Measurements from ENCODE around the gene CRYZ. TPM values are rescaled to one million over a fixed set of nuclear protein-coding genes. Genes with fewer than 3 reads are reported as not detected.

Gene CRYZ
- total and polyA plus RNA-seq, 10 of the 15 experiments (the other 5 are each of a cell fraction or from before 2014, with no cell fraction given) = 53.4 to 194 (median 79.8) TPM

- Histone ChIP-seq H3K4me3 (no peak overlapping the region), H3K9ac (ENCODE audit: control insufficient read depth, insufficient read depth, low read length) (no peak overlapping the region), H3K9me3 (replicated peaks; ENCODE audit: control insufficient read depth, insufficient read depth, low read length) (no peaks in the 10 kb centered on the region; the same call in 2 of the 3 replicates), H3K27ac (ENCODE audit: control insufficient read depth, insufficient read depth) (no peak overlapping the region), H3K79me2 (ENCODE audit: control insufficient read depth, insufficient read depth, low read length) (no peaks in the 10 kb centered on the region), H3K4me2 (ENCODE audit: control insufficient read depth, insufficient read depth) (peak overlapping the region; percentile 53), H4K20me1 (ENCODE audit: control insufficient read depth, insufficient read depth) (no peaks in the 10 kb centered on the region), H3K27me3 (replicated peaks in 1 of 2; ENCODE audit: control insufficient read depth in 2 of 2, insufficient read depth in 2 of 2, low read length in 1 of 2) (no peaks in the 10 kb centered on the region), H3K4me1 (ENCODE audit: control insufficient read depth, insufficient read depth, low read length) (peaks cover 13% of the 10 kb centered on the region), H2AFZ (ENCODE audit: control insufficient read depth, low read depth, low read length) (no peak overlapping the region), H3K36me3 (ENCODE audit: control insufficient read depth in 2 of 2, insufficient read depth in 2 of 2, low read length in 1 of 2) (no peaks in the 10 kb centered on the region)
- no TSS peak for BruUV-seq (replicated peaks)
- ATAC-seq = peak; percentile 89
- ChIA-PET SMC1A (ENCODE audit: uncharacterized antibody, unreplicated experiment) (interaction anchor here (0.8 to 1.7 kb wide), 5 partner anchors 9 to 109 kb away, joined by 3 to 7 read pairs (median 3); partner anchors contain the start of gene TYW3), CTCF (interaction anchor here (1.1 kb wide), 1 partner anchor 8 kb away, joined by 8 read pairs; no protein-coding TSS in a partner anchor), POLR2A (interaction anchor here (0.9 kb wide), 1 partner anchor 28 kb away, joined by 3 read pairs; no protein-coding TSS in a partner anchor), RAD21 (ENCODE audit: unreplicated experiment) (no interaction called here)
- in situ Hi-C loops (cut with MboI) (loop anchor here (10.0 kb wide), 1 partner anchor 837 kb away; no protein-coding TSS in a partner anchor), intact Hi-C loops (cut with micrococcal nuclease; ENCODE audit: unreplicated experiment) (loop anchor here (5.0 to 10.0 kb wide), 2 partner anchors 104 to 677 kb away; no protein-coding TSS in a partner anchor)
- DNase-seq (ENCODE audit: low read depth, low spot score) = peak; percentile 48
- FAIRE-seq = peak; percentile 62
- 0% methylated on average over 4 of the region's 4 CpGs for WGBS (ENCODE audit: insufficient coverage, insufficient replicate concordance, low lambda C conversion rate, missing lambda C conversion rate)
- TF ChIP-seq RUNX3 (IDR thresholded peaks at IDR 0.05; ENCODE audit: low read length) = peak; percentile 88
- TF ChIP-seq BMI1 (IDR thresholded peaks at IDR 0.05; ENCODE audit: borderline replicate concordance) = no peak
- TF ChIP-seq SPI1 (IDR thresholded peaks at IDR 0.05; ENCODE audit: borderline replicate concordance, insufficient read depth, low read depth, low read length) = peak; percentile 87
- no peak for TF ChIP-seq RELA (IDR thresholded peaks at IDR 0.05; ENCODE audit: borderline replicate concordance, partially characterized antibody)
- TF ChIP-seq MEF2A (IDR thresholded peaks at IDR 0.05; ENCODE audit: insufficient read depth, low read depth, low read length) = no peak
- TF ChIP-seq, protein P1, sequence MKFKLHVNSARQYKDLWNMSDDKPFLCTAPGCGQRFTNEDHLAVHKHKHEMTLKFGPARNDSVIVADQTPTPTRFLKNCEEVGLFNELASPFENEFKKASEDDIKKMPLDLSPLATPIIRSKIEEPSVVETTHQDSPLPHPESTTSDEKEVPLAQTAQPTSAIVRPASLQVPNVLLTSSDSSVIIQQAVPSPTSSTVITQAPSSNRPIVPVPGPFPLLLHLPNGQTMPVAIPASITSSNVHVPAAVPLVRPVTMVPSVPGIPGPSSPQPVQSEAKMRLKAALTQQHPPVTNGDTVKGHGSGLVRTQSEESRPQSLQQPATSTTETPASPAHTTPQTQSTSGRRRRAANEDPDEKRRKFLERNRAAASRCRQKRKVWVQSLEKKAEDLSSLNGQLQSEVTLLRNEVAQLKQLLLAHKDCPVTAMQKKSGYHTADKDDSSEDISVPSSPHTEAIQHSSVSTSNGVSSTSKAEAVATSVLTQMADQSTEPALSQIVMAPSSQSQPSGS (IDR thresholded peaks at IDR 0.05; ENCODE audit: low read length) = peak; percentile 68; the same call in 1 of the 2 replicates
- 0 out of 2 replicates have a peak, but pooled peaks have one; percentile 51 for TF ChIP-seq IRF4 (IDR thresholded peaks at IDR 0.05; ENCODE audit: low read depth, low read length)
- TF ChIP-seq EED (IDR thresholded peaks at IDR 0.05; ENCODE audit: low read depth) = no peak
- 0 out of 4 replicates have a peak, but pooled peaks of 1 of the 2 experiments have one; percentile 56 for TF ChIP-seq SRF (IDR thresholded peaks at IDR 0.05; ENCODE audit: low read depth in 2 of 2, low read length in 2 of 2)
- TF ChIP-seq EP300 (IDR thresholded peaks at IDR 0.05; ENCODE audit: borderline replicate concordance in 1 of 2, control insufficient read depth in 1 of 2, low read depth in 2 of 2, low read length in 2 of 2) = 0 out of 4 replicates have a peak, but pooled peaks of 1 of the 2 experiments have one; percentile 26
- peak; percentile 72; the same call in 1 of the 2 replicates for TF ChIP-seq MTA3 (IDR thresholded peaks at IDR 0.05; ENCODE audit: borderline replicate concordance, low read length)
- no peak for TF ChIP-seq NKRF (conservative IDR thresholded peaks at IDR 0.05)
- 0 out of 3 replicates have a peak, but pooled peaks have one; percentile 44 for TF ChIP-seq POU2F2 (IDR thresholded peaks at IDR 0.05; ENCODE audit: borderline replicate concordance, low read depth, low read length)
- TF ChIP-seq IKZF2 (IDR thresholded peaks at IDR 0.05) = peak; percentile 15 to 30; a peak in 2 of 4 replicates
- peak; percentile 83 for TF ChIP-seq JUNB (IDR thresholded peaks at IDR 0.05)
- TF ChIP-seq ETV6 (conservative IDR thresholded peaks at IDR 0.05 in 1 of 2, IDR thresholded peaks at IDR 0.05 in 1 of 2; ENCODE audit: borderline replicate concordance in 1 of 2, low read depth in 1 of 2) = peak in 1 of 2 experiments; percentile 74; a peak in 1 of 4 replicates
- peak; percentile 82 for TF ChIP-seq NFIC (IDR thresholded peaks at IDR 0.05; ENCODE audit: low read depth, low read length)
- no peak for TF ChIP-seq SP1 (IDR thresholded peaks at IDR 0.05; ENCODE audit: low read depth, low read length)
- no peak for TF ChIP-seq ZNF274 (IDR thresholded peaks at IDR 0.05; ENCODE audit: insufficient read depth, insufficient read length)
- TF ChIP-seq MLLT1 (IDR thresholded peaks at IDR 0.05) = no peak
Measured at GRCh38 chr1:74681449-74681848, 51.4 kb downstream of the CRYZ start.

Data from GM12878 (cell line).